ENCODE data around the gene EEF1B2.
"Not testable (repeated sequence)": the region's sequence is repeated elsewhere in the genome, so short reads cannot be mapped to it uniquely, and the experiment has no call there.

EEF1B2 gene

GRCh38 chr2:206115026-206115578 is 44.6 kb upstream of the EEF1B2 start:
- Histone ChIP-seq H3K4me2 (ENCODE audit: insufficient read depth, low read length) (no peak overlapping the region), H3K9me3 (ENCODE audit: insufficient read depth, low read length, severe bottlenecking) (no peaks in the 10 kb centered on the region), H3K36me3 (ENCODE audit: insufficient read depth, low read length) (peaks cover 12% of the 10 kb centered on the region; the same call in 1 of the 2 replicates), H3K4me3 (ENCODE audit: low read depth in 1 of 2, low read length in 2 of 2) (no peak overlapping the region), H2AFZ (ENCODE audit: low read depth, low read length) (no peak overlapping the region), H3K9ac (ENCODE audit: low read depth, low read length) (no peak overlapping the region), H3K4me1 (ENCODE audit: insufficient read depth, low read length) (no peaks in the 10 kb centered on the region), H3K27ac (ENCODE audit: low read length) (no peak overlapping the region), H3K79me2 (ENCODE audit: insufficient read depth, low read length) (no peaks in the 10 kb centered on the region), H4K20me1 (ENCODE audit: insufficient read depth, low read length) (no peaks in the 10 kb centered on the region), H3K27me3 (ENCODE audit: insufficient read depth, low read length, poor library complexity) (no peaks in the 10 kb centered on the region)
- ATAC-seq (ENCODE audit: insufficient read depth, low read depth) (no peak), DNase-seq (no peak)
- TF ChIP-seq CTCF (IDR thresholded peaks at IDR 0.05; ENCODE audit: borderline replicate concordance, extremely low read depth, low read length, poor library complexity, severe bottlenecking) (no peak), EZH2 (IDR thresholded peaks at IDR 0.05; ENCODE audit: borderline replicate concordance, low read depth, low read length, severe bottlenecking) (no peak)

GRCh38 chr2:206116278-206116677 is 43.4 kb upstream of the EEF1B2 start:
- Histone ChIP-seq H3K4me2 (ENCODE audit: insufficient read depth, low read length) (no peak overlapping the region), H3K4me3 (ENCODE audit: low read depth in 1 of 2, low read length in 2 of 2) (no peak overlapping the region), H3K27me3 (ENCODE audit: insufficient read depth, low read length, poor library complexity) (no peaks in the 10 kb centered on the region), H4K20me1 (ENCODE audit: insufficient read depth, low read length) (no peaks in the 10 kb centered on the region), H3K79me2 (ENCODE audit: insufficient read depth, low read length) (no peaks in the 10 kb centered on the region), H3K4me1 (ENCODE audit: insufficient read depth, low read length) (no peaks in the 10 kb centered on the region), H3K9me3 (ENCODE audit: insufficient read depth, low read length, severe bottlenecking) (no peaks in the 10 kb centered on the region), H2AFZ (ENCODE audit: low read depth, low read length) (no peak overlapping the region), H3K36me3 (ENCODE audit: insufficient read depth, low read length) (peaks cover 23% of the 10 kb centered on the region), H3K9ac (ENCODE audit: low read depth, low read length) (no peak overlapping the region), H3K27ac (ENCODE audit: low read length) (no peak overlapping the region)
- TF ChIP-seq EZH2 (IDR thresholded peaks at IDR 0.05; ENCODE audit: borderline replicate concordance, low read depth, low read length, severe bottlenecking): no peak
- TF ChIP-seq CTCF (IDR thresholded peaks at IDR 0.05; ENCODE audit: borderline replicate concordance, extremely low read depth, low read length, poor library complexity, severe bottlenecking): no peak
- ATAC-seq (ENCODE audit: insufficient read depth, low read depth) (no peak), DNase-seq (no peak)

- not testable (repeated sequence) for H3K9ac ChIP-seq (ENCODE audit: low read depth, low read length)
Measured at GRCh38 chr2:206122569-206122968, 37.1 kb upstream of the EEF1B2 start.

GRCh38 chr2:206125901-206126300 is 33.8 kb upstream of the EEF1B2 start:
- Histone ChIP-seq H3K4me3 (ENCODE audit: low read depth in 1 of 2, low read length in 2 of 2) (no peak overlapping the region), H3K79me2 (ENCODE audit: insufficient read depth, low read length) (no peaks in the 10 kb centered on the region), H3K27me3 (ENCODE audit: insufficient read depth, low read length, poor library complexity) (no peaks in the 10 kb centered on the region), H3K4me2 (ENCODE audit: insufficient read depth, low read length) (no peak overlapping the region), H3K9me3 (ENCODE audit: insufficient read depth, low read length, severe bottlenecking) (no peaks in the 10 kb centered on the region), H3K27ac (ENCODE audit: low read length) (no peak overlapping the region), H3K36me3 (ENCODE audit: insufficient read depth, low read length) (peaks cover 92% of the 10 kb centered on the region), H3K4me1 (ENCODE audit: insufficient read depth, low read length) (no peaks in the 10 kb centered on the region), H2AFZ (ENCODE audit: low read depth, low read length) (no peak overlapping the region), H3K9ac (ENCODE audit: low read depth, low read length) (no peak overlapping the region), H4K20me1 (ENCODE audit: insufficient read depth, low read length) (no peaks in the 10 kb centered on the region)
- TF ChIP-seq EZH2 (IDR thresholded peaks at IDR 0.05; ENCODE audit: borderline replicate concordance, low read depth, low read length, severe bottlenecking) (no peak), CTCF (IDR thresholded peaks at IDR 0.05; ENCODE audit: borderline replicate concordance, extremely low read depth, low read length, poor library complexity, severe bottlenecking) (no peak)
- ATAC-seq (ENCODE audit: insufficient read depth, low read depth) (no peak), DNase-seq (no peak)

More at GRCh38 chr2:206122569-206122968, 37.1 kb upstream of the EEF1B2 start:
- H3K36me3 ChIP-seq (ENCODE audit: insufficient read depth, low read length): peaks cover 75% of the 10 kb centered on the region
- not testable (repeated sequence) for H3K4me3 ChIP-seq (ENCODE audit: low read depth in 1 of 2, low read length in 2 of 2); H3K9me3 ChIP-seq (ENCODE audit: insufficient read depth, low read length, severe bottlenecking); H3K4me1 ChIP-seq (ENCODE audit: insufficient read depth, low read length); H4K20me1 ChIP-seq (ENCODE audit: insufficient read depth, low read length); H2AFZ ChIP-seq (ENCODE audit: low read depth, low read length); ATAC-seq (ENCODE audit: insufficient read depth, low read depth); H3K27ac ChIP-seq (ENCODE audit: low read length); H3K27me3 ChIP-seq (ENCODE audit: insufficient read depth, low read length, poor library complexity); DNase-seq; H3K4me2 ChIP-seq (ENCODE audit: insufficient read depth, low read length); H3K79me2 ChIP-seq (ENCODE audit: insufficient read depth, low read length)

All from DND-41 (cell line).